ENCODE data around the gene PUSL1. TPM values are rescaled to one million over a fixed set of nuclear protein-coding genes. Genes with fewer than 3 reads are reported as not detected.

The PUSL1 gene
- total and polyA plus RNA-seq, 2 donors (not counting 1 experiment from before 2014, with no cell fraction given): 15.7 to 25.8 TPM

DNA sequence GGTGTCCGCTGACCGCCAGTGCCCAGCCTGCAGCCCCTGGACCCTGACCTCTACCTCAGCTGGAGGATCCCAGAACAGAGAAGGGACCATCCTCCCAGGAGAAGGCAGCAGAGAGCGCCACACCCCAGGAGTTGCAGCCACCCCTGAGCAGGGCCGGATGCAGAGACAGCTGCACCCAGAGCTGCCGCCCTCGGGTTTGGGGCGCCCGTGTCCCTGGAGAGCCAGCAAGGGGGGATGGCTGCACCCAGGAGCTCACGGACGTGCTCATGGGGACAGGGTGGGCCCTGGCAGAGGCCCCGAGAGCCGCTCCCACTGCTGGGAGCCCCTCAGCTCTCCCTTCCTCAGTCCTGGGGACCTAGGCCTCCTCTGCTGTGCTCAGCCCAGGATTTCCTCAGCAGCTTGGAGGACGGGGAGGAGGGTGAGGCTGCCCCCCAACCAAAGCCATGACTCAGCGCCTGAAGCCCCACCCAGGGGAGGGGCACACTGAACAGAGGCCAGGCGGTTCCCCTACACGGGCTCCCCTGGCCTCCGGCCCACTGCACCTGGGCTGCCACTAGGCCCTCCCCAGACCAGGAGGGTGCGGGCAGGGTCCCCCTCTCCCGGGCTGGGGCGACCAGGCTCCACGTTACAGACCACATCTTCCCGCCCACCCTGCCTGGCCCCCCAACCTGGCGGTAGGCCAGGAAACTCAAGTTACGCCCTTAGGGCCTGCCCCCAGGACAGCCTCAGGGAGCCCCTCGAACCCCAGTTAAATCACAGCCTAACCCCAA, 2.9 kb upstream of the PUSL1 start:
- H3K9ac ChIP-seq (ENCODE audit: low read length): peak overlapping the region; percentile 76
- H3K27me3 ChIP-seq (replicated peaks in 1 of 4; ENCODE audit: control extremely low read depth in 1 of 4, control insufficient read depth in 3 of 4, insufficient read depth in 4 of 4, low read length in 3 of 4): no peaks in the 10 kb centered on the region
- no peaks in the 10 kb centered on the region for H3K9me3 ChIP-seq (ENCODE audit: control extremely low read depth in 1 of 3, control insufficient read depth in 2 of 3, insufficient read depth in 1 of 3, low read length in 2 of 3)
- peak overlapping the region; percentile 99 for H3K4me2 ChIP-seq (replicated peaks; ENCODE audit: low read depth, low read length, poor library complexity, severe bottlenecking)
- H3K9me3 Mint-ChIP-seq (ENCODE audit: insufficient read depth): no peaks in the 10 kb centered on the region
- peak overlapping the region; percentile 92 for H3K27ac Mint-ChIP-seq
- H3K4me3 ChIP-seq (ENCODE audit: control extremely low read depth in 1 of 5, extremely low read depth in 1 of 5, insufficient read depth in 1 of 5, low read depth in 2 of 5, low read length in 4 of 5): peak overlapping the region in 4 of 5 experiments; percentile 35 to 73 (median 53)
- DNase-seq (peak; percentile 84), ATAC-seq (ENCODE audit: low read depth) (peak; percentile 52)
- WGBS (ENCODE audit: insufficient coverage): 8% methylated on average over 25 of the region's 25 CpGs
- peak overlapping the region; percentile 76 for H2AFZ ChIP-seq (ENCODE audit: insufficient read depth, low read depth, low read length, poor library complexity, severe bottlenecking)
- intact Hi-C loops (cut with micrococcal nuclease): loop anchor here (1.0 to 5.0 kb wide), 4 partner anchors 32 to 293 kb away; partner anchors contain the start of genes B3GALT6, ISG15, SDF4 and UBE2J2
- peaks cover 36% of the 10 kb centered on the region for H3K79me2 ChIP-seq (ENCODE audit: control insufficient read depth, insufficient read depth, low read length)
- H3K4me3 Mint-ChIP-seq: peak overlapping the region; percentile 88
- H3K36me3 ChIP-seq (replicated peaks in 1 of 2; ENCODE audit: control extremely low read depth in 1 of 2, control insufficient read depth in 1 of 2, extremely low read depth in 1 of 2, insufficient read depth in 2 of 2, low read length in 1 of 2): peaks cover 0 to 3% of the 10 kb centered on the region in 2 experiments
- ChIA-PET POLR2A (no interaction called here), CTCF (interaction anchor here (0.9 to 1.6 kb wide), 9 partner anchors 9 to 287 kb away, joined by 3 to 16 read pairs (median 5); partner anchors contain the start of gene AURKAIP1)
- peaks cover 44% of the 10 kb centered on the region for H4K20me1 ChIP-seq (ENCODE audit: control insufficient read depth, insufficient read depth, low read length, poor library complexity, severe bottlenecking)
- TF ChIP-seq, protein P1, sequence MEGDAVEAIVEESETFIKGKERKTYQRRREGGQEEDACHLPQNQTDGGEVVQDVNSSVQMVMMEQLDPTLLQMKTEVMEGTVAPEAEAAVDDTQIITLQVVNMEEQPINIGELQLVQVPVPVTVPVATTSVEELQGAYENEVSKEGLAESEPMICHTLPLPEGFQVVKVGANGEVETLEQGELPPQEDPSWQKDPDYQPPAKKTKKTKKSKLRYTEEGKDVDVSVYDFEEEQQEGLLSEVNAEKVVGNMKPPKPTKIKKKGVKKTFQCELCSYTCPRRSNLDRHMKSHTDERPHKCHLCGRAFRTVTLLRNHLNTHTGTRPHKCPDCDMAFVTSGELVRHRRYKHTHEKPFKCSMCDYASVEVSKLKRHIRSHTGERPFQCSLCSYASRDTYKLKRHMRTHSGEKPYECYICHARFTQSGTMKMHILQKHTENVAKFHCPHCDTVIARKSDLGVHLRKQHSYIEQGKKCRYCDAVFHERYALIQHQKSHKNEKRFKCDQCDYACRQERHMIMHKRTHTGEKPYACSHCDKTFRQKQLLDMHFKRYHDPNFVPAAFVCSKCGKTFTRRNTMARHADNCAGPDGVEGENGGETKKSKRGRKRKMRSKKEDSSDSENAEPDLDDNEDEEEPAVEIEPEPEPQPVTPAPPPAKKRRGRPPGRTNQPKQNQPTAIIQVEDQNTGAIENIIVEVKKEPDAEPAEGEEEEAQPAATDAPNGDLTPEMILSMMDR (IDR thresholded peaks at IDR 0.05): no peak
- TF ChIP-seq EZH2 (IDR thresholded peaks at IDR 0.05; ENCODE audit: borderline replicate concordance, insufficient read depth, low read depth, low read length, poor library complexity, severe bottlenecking): no peak
- peak overlapping the region; percentile 27 to 63 for H3K27ac ChIP-seq (ENCODE audit: low read length in 2 of 2)
- no peaks in the 10 kb centered on the region for H3K27me3 Mint-ChIP-seq
- peaks cover 35% of the 10 kb centered on the region for H3K4me1 Mint-ChIP-seq
- peaks cover 34 to 47% of the 10 kb centered on the region in 2 donors for H3K4me1 ChIP-seq (ENCODE audit: control insufficient read depth in 2 of 2, insufficient read depth in 2 of 2, low read length in 2 of 2)

Data from B cell (primary cell).